Activated naive CD4-positive, alpha-beta T cell treated with anti-CD3 and anti-CD28 coated beads, Interleukin-2, amount 50 U/mL, for 24 hours (primary cell): ENCODE measurements around the gene KIF21B.

Experiments
- H3K27ac Mint-ChIP-seq: one replicate; pipeline ENCODE4 v1.8.0; 2021; ENCODE audit warnings: mild to moderate bottlenecking, mixed read lengths
- H3K27me3 Mint-ChIP-seq: one replicate; pipeline ENCODE4 v1.8.0; 2021; ENCODE audit warnings: mixed read lengths
- H3K36me3 Mint-ChIP-seq: one replicate; pipeline ENCODE4 v1.8.0; 2021; ENCODE audit warnings: mixed read lengths
- H3K4me1 Mint-ChIP-seq: one replicate; pipeline ENCODE4 v1.8.0; 2021; ENCODE audit warnings: mixed read lengths
- H3K4me3 Mint-ChIP-seq: one replicate; pipeline ENCODE4 v1.8.0; 2021; ENCODE audit warnings: mild to moderate bottlenecking, mixed read lengths
- H3K9me3 Mint-ChIP-seq: one replicate; pipeline ENCODE4 v1.8.0; 2021; ENCODE audit warnings: mixed read lengths

KIF21B gene

GRCh38 chr1:200977071-200977754 is 46.3 kb downstream of the KIF21B start:
- Mint-ChIP-seq H3K4me3 (no peak overlapping the region), H3K4me1 (no peaks in the 10 kb centered on the region)

GRCh38 chr1:200976634-200977033 is 46.9 kb downstream of the KIF21B start:
- Mint-ChIP-seq H3K36me3 (peaks cover 10% of the 10 kb centered on the region), H3K4me3 (no peak overlapping the region), H3K4me1 (no peaks in the 10 kb centered on the region), H3K27me3 (no peaks in the 10 kb centered on the region), H3K9me3 (no peaks in the 10 kb centered on the region), H3K27ac (no peak overlapping the region)

More at GRCh38 chr1:200977071-200977754, 46.3 kb downstream of the KIF21B start:
- peaks cover 10% of the 10 kb centered on the region for H3K36me3 Mint-ChIP-seq
- no peaks in the 10 kb centered on the region for H3K27me3 Mint-ChIP-seq
- no peaks in the 10 kb centered on the region for H3K9me3 Mint-ChIP-seq
- H3K27ac Mint-ChIP-seq: peak overlapping the region; percentile 62

GRCh38 chr1:200975458-200975857 is 48.1 kb downstream of the KIF21B start:
- no peak overlapping the region for H3K4me3 Mint-ChIP-seq
- no peaks in the 10 kb centered on the region for H3K9me3 Mint-ChIP-seq
- H3K27ac Mint-ChIP-seq: no peak overlapping the region
- H3K27me3 Mint-ChIP-seq: no peaks in the 10 kb centered on the region
- H3K4me1 Mint-ChIP-seq: no peaks in the 10 kb centered on the region
- peaks cover 12% of the 10 kb centered on the region for H3K36me3 Mint-ChIP-seq

- Mint-ChIP-seq H3K27ac (no peak overlapping the region), H3K36me3 (peaks cover 4% of the 10 kb centered on the region), H3K27me3 (no peaks in the 10 kb centered on the region)
Measured at GRCh38 chr1:200974711-200975110, 48.8 kb downstream of the KIF21B start.

GRCh38 chr1:200973937-200974657 is 49.4 kb downstream of the KIF21B start:
- no peaks in the 10 kb centered on the region for H3K4me1 Mint-ChIP-seq
- H3K27ac Mint-ChIP-seq: no peak overlapping the region
- peaks cover 4% of the 10 kb centered on the region for H3K36me3 Mint-ChIP-seq

More at GRCh38 chr1:200974711-200975110, 48.8 kb downstream of the KIF21B start:
- Mint-ChIP-seq H3K4me1 (no peaks in the 10 kb centered on the region), H3K9me3 (no peaks in the 10 kb centered on the region), H3K4me3 (no peak overlapping the region)

GRCh38 chr1:200972985-200973742 is 50.4 kb downstream of the KIF21B start:
- no peak overlapping the region for H3K27ac Mint-ChIP-seq
- no peaks in the 10 kb centered on the region for H3K4me1 Mint-ChIP-seq
- H3K27me3 Mint-ChIP-seq: no peaks in the 10 kb centered on the region
- H3K4me3 Mint-ChIP-seq: no peak overlapping the region
- no peaks in the 10 kb centered on the region for H3K9me3 Mint-ChIP-seq
- H3K36me3 Mint-ChIP-seq: peaks cover 4% of the 10 kb centered on the region

More at GRCh38 chr1:200973937-200974657, 49.4 kb downstream of the KIF21B start:
- H3K4me3 Mint-ChIP-seq: no peak overlapping the region
- H3K9me3 Mint-ChIP-seq: no peaks in the 10 kb centered on the region
- H3K27me3 Mint-ChIP-seq: no peaks in the 10 kb centered on the region

GRCh38 chr1:200971955-200972711 is 51.4 kb downstream of the KIF21B start:
- no peaks in the 10 kb centered on the region for H3K9me3 Mint-ChIP-seq
- H3K36me3 Mint-ChIP-seq: peaks cover 4% of the 10 kb centered on the region
- H3K4me1 Mint-ChIP-seq: no peaks in the 10 kb centered on the region
- H3K27ac Mint-ChIP-seq: no peak overlapping the region
- H3K27me3 Mint-ChIP-seq: no peaks in the 10 kb centered on the region
- no peak overlapping the region for H3K4me3 Mint-ChIP-seq

- peaks cover 4% of the 10 kb centered on the region for H3K36me3 Mint-ChIP-seq
- no peak overlapping the region for H3K27ac Mint-ChIP-seq
- no peaks in the 10 kb centered on the region for H3K4me1 Mint-ChIP-seq
- no peak overlapping the region for H3K4me3 Mint-ChIP-seq
- no peaks in the 10 kb centered on the region for H3K27me3 Mint-ChIP-seq
- H3K9me3 Mint-ChIP-seq: no peaks in the 10 kb centered on the region
Measured at GRCh38 chr1:200971428-200971903, 52.0 kb downstream of the KIF21B start.

GRCh38 chr1:200970771-200971427 is 52.6 kb downstream of the KIF21B start:
- Mint-ChIP-seq H3K27me3 (no peaks in the 10 kb centered on the region), H3K4me3 (no peak overlapping the region), H3K36me3 (peaks cover 4% of the 10 kb centered on the region), H3K4me1 (no peaks in the 10 kb centered on the region), H3K27ac (no peak overlapping the region), H3K9me3 (no peaks in the 10 kb centered on the region)

- Mint-ChIP-seq H3K27me3 (no peaks in the 10 kb centered on the region), H3K27ac (no peak overlapping the region), H3K4me3 (no peak overlapping the region), H3K36me3 (peaks cover 4% of the 10 kb centered on the region), H3K4me1 (no peaks in the 10 kb centered on the region), H3K9me3 (no peaks in the 10 kb centered on the region)
Measured at GRCh38 chr1:200969726-200970561, 53.6 kb downstream of the KIF21B start.

- Mint-ChIP-seq H3K9me3 (no peaks in the 10 kb centered on the region), H3K4me3 (no peak overlapping the region), H3K27me3 (no peaks in the 10 kb centered on the region), H3K36me3 (peaks cover 4% of the 10 kb centered on the region), H3K27ac (no peak overlapping the region), H3K4me1 (no peaks in the 10 kb centered on the region)
Measured at GRCh38 chr1:200968469-200969410, 54.8 kb downstream of the KIF21B start.

- no peak overlapping the region for H3K27ac Mint-ChIP-seq
- peaks cover 4% of the 10 kb centered on the region for H3K36me3 Mint-ChIP-seq
- H3K27me3 Mint-ChIP-seq: no peaks in the 10 kb centered on the region
- H3K4me1 Mint-ChIP-seq: no peaks in the 10 kb centered on the region
- no peak overlapping the region for H3K4me3 Mint-ChIP-seq
- no peaks in the 10 kb centered on the region for H3K9me3 Mint-ChIP-seq
Measured at GRCh38 chr1:200967693-200968468, 55.6 kb downstream of the KIF21B start.

GRCh38 chr1:200966934-200967333 is 56.6 kb downstream of the KIF21B start:
- Mint-ChIP-seq H3K4me3 (no peak overlapping the region), H3K4me1 (no peaks in the 10 kb centered on the region), H3K9me3 (no peaks in the 10 kb centered on the region), H3K36me3 (peaks cover 4% of the 10 kb centered on the region), H3K27ac (no peak overlapping the region), H3K27me3 (no peaks in the 10 kb centered on the region)
